Astrocyte (in vitro differentiated cells and primary cell): ENCODE data around the gene APOBEC3B. TPM values are rescaled to one million over a fixed set of nuclear protein-coding genes. Genes with fewer than 3 reads are reported as not detected.

ENCODE experiments used
- DNase-seq: peaks from one replicate; pipeline ENCODE4 v3.0.0-alpha.2; 2010; ENCODE audit warnings: low read depth
- FAIRE-seq: peaks from 2 replicates; lab custom pipeline; 2011; peaks lifted over from hg19 to GRCh38; lab: Jason Lieb, UNC
- H2AFZ ChIP-seq: 2 replicates; pipeline ENCODE4 v1.6.0; 2012; ENCODE audit warnings: low read depth, low read length, inconsistent platforms
- H3K27ac ChIP-seq: 2 replicates; pipeline ENCODE4 v1.5.1; 2011; ENCODE audit warnings: low read depth, low read length, inconsistent platforms
- H3K27me3 ChIP-seq: 2 replicates; pipeline ENCODE4 v1.6.0; 2011; ENCODE audit warnings: low read length, inconsistent platforms; ENCODE audit not compliant: insufficient read depth
- H3K36me3 ChIP-seq: 2 replicates; pipeline ENCODE4 v1.5.1; 2011; ENCODE audit warnings: low read length, inconsistent platforms; ENCODE audit not compliant: insufficient read depth
- H3K4me1 ChIP-seq: 2 replicates; pipeline ENCODE4 v1.5.1; 2011; ENCODE audit warnings: low read length, inconsistent platforms; ENCODE audit not compliant: insufficient read depth
- H3K4me2 ChIP-seq: 2 replicates; pipeline ENCODE4 v1.6.0; 2012; ENCODE audit warnings: low read length, inconsistent platforms
- H3K4me3 ChIP-seq: 2 replicates; pipeline ENCODE4 v1.5.1; 2011; ENCODE audit warnings: low read depth, mild to moderate bottlenecking, low read length, inconsistent platforms; ENCODE audit not compliant: insufficient read depth
- H3K79me2 ChIP-seq: 2 replicates; pipeline ENCODE4 v1.6.0; 2012; ENCODE audit warnings: mild to moderate bottlenecking, low read length, inconsistent platforms; ENCODE audit not compliant: insufficient read depth
- H3K9ac ChIP-seq: 2 replicates; pipeline ENCODE4 v1.6.0; 2012; ENCODE audit warnings: mild to moderate bottlenecking, low read length, inconsistent platforms
- H3K9me3 ChIP-seq: 2 replicates; pipeline ENCODE4 v1.5.1; 2012; ENCODE audit warnings: low read depth, mild to moderate bottlenecking, low read length, inconsistent platforms; ENCODE audit not compliant: insufficient read depth
- H4K20me1 ChIP-seq: 2 replicates; pipeline ENCODE4 v1.6.0; 2012; ENCODE audit warnings: low read length, inconsistent platforms; ENCODE audit not compliant: insufficient read depth
- H3K27ac Mint-ChIP-seq: one replicate; pipeline ENCODE4 v1.8.0; 2021; ENCODE audit warnings: mild to moderate bottlenecking, mixed read lengths; ENCODE audit not compliant: unreplicated experiment
- H3K27me3 Mint-ChIP-seq: one replicate; pipeline ENCODE4 v1.8.0; 2021; ENCODE audit warnings: low read depth, mixed read lengths; ENCODE audit not compliant: unreplicated experiment
- H3K36me3 Mint-ChIP-seq: one replicate; pipeline ENCODE4 v1.8.0; 2021; ENCODE audit warnings: low read depth, mixed read lengths; ENCODE audit not compliant: unreplicated experiment
- H3K4me1 Mint-ChIP-seq: one replicate; pipeline ENCODE4 v1.8.0; 2021; ENCODE audit warnings: low read depth, mixed read lengths; ENCODE audit not compliant: unreplicated experiment
- H3K4me3 Mint-ChIP-seq: one replicate; pipeline ENCODE4 v1.8.0; 2021; ENCODE audit warnings: mild to moderate bottlenecking, moderate library complexity, mixed read lengths; ENCODE audit not compliant: unreplicated experiment
- H3K9me3 Mint-ChIP-seq: one replicate; pipeline ENCODE4 v1.8.0; 2021; ENCODE audit warnings: mild to moderate bottlenecking, mixed read lengths; ENCODE audit not compliant: unreplicated experiment
- EZH2 ChIP-seq: IDR thresholded peaks from 2 replicates; pipeline ENCODE4 v1.6.1; 2012; ENCODE audit warnings: mild to moderate bottlenecking, low read length, inconsistent platforms; ENCODE audit not compliant: insufficient read depth
- total RNA-seq: library from RNA; stranded (reverse); gene quantifications from 2 replicates; pipeline ENCODE4 v1.2.1, GENCODE V29; 2021
- TF ChIP-seq, protein P1 (sequence below): IDR thresholded peaks from 2 replicates; pipeline ENCODE4 v1.5.1; 2011; ENCODE audit warnings: low read depth, mild to moderate bottlenecking, inconsistent platforms, low read length, moderate library complexity; ENCODE audit not compliant: insufficient read depth

APOBEC3B gene
- total RNA-seq, 1 donor from 2014 or later = 3.0 TPM

DNA sequence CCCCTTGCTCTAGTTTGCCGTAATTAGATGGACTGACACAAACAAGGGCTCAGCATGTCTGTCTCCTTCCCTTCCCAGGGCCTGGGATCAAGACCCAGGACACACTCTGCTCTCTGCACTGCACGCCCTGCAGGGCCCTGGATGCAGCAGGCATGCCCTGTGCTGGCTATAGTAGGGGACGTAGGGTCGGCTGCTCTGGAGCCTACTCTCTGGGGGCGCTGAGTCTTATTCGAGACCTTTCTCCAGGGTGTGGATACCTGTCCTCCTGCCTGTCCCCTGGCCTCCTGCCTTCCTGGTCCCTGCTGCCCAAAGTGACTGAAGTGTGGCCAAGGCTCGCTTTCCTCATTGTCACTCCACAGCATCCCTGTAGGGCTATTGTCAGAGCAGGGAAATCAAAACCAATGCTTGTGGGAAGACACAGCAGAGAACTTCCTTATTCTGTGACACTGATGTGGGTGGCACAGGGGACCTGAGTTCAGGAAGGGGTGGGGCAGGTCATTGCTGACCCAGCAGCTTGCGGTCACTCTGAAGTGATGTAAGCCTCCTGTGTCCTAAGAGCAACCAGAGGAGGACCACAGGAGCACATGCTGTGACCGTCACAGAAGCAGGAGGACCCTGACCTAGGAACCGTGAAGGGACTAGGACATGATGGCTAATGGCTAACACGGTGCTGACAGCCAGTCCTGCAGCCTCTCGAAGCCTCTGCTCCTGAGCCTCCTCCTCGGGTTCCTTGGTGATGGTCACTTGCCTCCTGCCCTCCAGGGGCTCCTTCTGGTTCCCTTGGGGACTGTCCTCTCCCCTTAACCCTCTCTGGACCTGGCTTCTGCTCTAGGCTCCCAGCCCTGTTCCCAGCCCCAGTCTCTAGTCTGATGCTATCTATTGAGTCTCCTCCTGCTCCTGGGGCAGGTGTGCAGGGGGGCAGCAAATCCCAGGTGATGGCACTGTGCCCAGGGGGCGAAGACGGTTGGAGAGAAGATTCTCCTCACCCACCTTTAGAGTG is 14.4 kb upstream of the APOBEC3B start:
- Histone ChIP-seq H3K9ac (no peak overlapping the region), H3K9me3 (no peaks in the 10 kb centered on the region), H3K4me3 (no peak overlapping the region), H4K20me1 (no peaks in the 10 kb centered on the region), H3K36me3 (no peaks in the 10 kb centered on the region), H3K27ac (no peak overlapping the region), H3K27me3 (peaks cover 21% of the 10 kb centered on the region), H2AFZ (no peak overlapping the region), H3K4me2 (no peak overlapping the region), H3K79me2 (no peaks in the 10 kb centered on the region), H3K4me1 (no peaks in the 10 kb centered on the region)
- DNase-seq (no peak), FAIRE-seq (no peak)
- peaks cover 2% of the 10 kb centered on the region for H3K4me1 Mint-ChIP-seq
- H3K9me3 Mint-ChIP-seq = no peaks in the 10 kb centered on the region
- peaks cover 48% of the 10 kb centered on the region for H3K27me3 Mint-ChIP-seq
- H3K4me3 Mint-ChIP-seq = no peak overlapping the region
- TF ChIP-seq, protein P1, sequence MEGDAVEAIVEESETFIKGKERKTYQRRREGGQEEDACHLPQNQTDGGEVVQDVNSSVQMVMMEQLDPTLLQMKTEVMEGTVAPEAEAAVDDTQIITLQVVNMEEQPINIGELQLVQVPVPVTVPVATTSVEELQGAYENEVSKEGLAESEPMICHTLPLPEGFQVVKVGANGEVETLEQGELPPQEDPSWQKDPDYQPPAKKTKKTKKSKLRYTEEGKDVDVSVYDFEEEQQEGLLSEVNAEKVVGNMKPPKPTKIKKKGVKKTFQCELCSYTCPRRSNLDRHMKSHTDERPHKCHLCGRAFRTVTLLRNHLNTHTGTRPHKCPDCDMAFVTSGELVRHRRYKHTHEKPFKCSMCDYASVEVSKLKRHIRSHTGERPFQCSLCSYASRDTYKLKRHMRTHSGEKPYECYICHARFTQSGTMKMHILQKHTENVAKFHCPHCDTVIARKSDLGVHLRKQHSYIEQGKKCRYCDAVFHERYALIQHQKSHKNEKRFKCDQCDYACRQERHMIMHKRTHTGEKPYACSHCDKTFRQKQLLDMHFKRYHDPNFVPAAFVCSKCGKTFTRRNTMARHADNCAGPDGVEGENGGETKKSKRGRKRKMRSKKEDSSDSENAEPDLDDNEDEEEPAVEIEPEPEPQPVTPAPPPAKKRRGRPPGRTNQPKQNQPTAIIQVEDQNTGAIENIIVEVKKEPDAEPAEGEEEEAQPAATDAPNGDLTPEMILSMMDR = no peak
- no peak for TF ChIP-seq EZH2
- H3K27ac Mint-ChIP-seq = no peak overlapping the region
- no peaks in the 10 kb centered on the region for H3K36me3 Mint-ChIP-seq

DNA sequence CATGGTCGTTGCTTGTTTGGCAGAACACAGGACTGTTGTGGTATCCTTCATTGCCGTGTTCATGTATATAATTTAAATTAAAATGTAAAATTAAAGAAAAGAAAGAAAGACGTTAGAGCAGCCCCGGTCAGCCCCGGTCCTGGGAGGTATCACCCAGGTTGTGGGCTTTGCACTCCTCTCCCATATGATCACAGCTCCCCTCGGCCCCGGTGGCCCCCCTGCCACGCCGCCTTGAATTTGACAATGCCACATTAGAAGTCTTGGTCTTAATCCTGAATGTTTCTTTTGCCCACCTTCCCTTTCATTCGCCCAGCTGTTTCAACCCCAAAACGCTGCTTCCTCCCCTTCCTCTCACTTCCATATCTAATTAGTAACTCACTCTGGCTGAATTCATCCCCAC is 13.3 kb upstream of the APOBEC3B start:
- Mint-ChIP-seq H3K4me1 (no peaks in the 10 kb centered on the region), H3K27me3 (peaks cover 48% of the 10 kb centered on the region), H3K9me3 (no peaks in the 10 kb centered on the region), H3K36me3 (no peaks in the 10 kb centered on the region), H3K4me3 (no peak overlapping the region), H3K27ac (peak overlapping the region; percentile 58)
- FAIRE-seq = no peak
- H3K9ac ChIP-seq = no peak overlapping the region
- peaks cover 21% of the 10 kb centered on the region for H3K27me3 ChIP-seq
- H4K20me1 ChIP-seq = no peaks in the 10 kb centered on the region
- no peaks in the 10 kb centered on the region for H3K79me2 ChIP-seq
- TF ChIP-seq, protein P1 = no peak
- no peaks in the 10 kb centered on the region for H3K9me3 ChIP-seq
- no peak overlapping the region for H2AFZ ChIP-seq
- H3K4me2 ChIP-seq = no peak overlapping the region
- no peaks in the 10 kb centered on the region for H3K36me3 ChIP-seq
- H3K4me1 ChIP-seq = no peaks in the 10 kb centered on the region
- no peak overlapping the region for H3K4me3 ChIP-seq
- no peak overlapping the region for H3K27ac ChIP-seq
- DNase-seq = no peak

DNA sequence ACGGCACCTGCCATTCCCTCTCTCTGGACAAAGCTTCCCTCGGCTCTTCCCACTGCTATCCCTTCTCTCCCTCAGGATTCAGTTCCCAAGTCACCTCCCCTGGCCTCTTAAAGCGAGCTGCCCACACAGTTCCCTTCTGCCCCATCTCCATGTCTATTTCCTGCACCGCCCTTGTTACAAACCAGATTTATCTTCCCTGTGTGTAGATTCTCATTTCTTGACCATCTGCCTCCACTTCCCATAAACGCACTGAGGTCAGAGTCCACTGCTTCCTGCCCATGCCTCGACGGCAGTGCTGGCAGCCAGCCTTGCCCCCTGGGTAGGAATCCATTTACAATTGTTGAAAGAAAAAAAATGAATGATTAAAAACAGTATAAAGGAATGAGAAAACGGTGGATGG is 11.6 kb upstream of the APOBEC3B start:
- TF ChIP-seq, protein P1 = no peak
- no peak for TF ChIP-seq EZH2
- H3K4me2 ChIP-seq = no peak overlapping the region
- DNase-seq (no peak), FAIRE-seq (no peak)
- Mint-ChIP-seq H3K4me1 (no peaks in the 10 kb centered on the region), H3K27ac (no peak overlapping the region), H3K27me3 (peaks cover 41% of the 10 kb centered on the region), H3K9me3 (no peaks in the 10 kb centered on the region), H3K4me3 (no peak overlapping the region), H3K36me3 (no peaks in the 10 kb centered on the region)
- H3K4me1 ChIP-seq = no peaks in the 10 kb centered on the region
- peaks cover 21% of the 10 kb centered on the region for H3K27me3 ChIP-seq
- H3K27ac ChIP-seq = no peak overlapping the region
- no peak overlapping the region for H3K4me3 ChIP-seq
- no peaks in the 10 kb centered on the region for H4K20me1 ChIP-seq
- H3K9ac ChIP-seq = no peak overlapping the region
- no peak overlapping the region for H2AFZ ChIP-seq
- no peaks in the 10 kb centered on the region for H3K9me3 ChIP-seq
- H3K79me2 ChIP-seq = no peaks in the 10 kb centered on the region
- no peaks in the 10 kb centered on the region for H3K36me3 ChIP-seq
